ENCODE data around the gene ZMIZ1.

ZMIZ1 gene

DNA sequence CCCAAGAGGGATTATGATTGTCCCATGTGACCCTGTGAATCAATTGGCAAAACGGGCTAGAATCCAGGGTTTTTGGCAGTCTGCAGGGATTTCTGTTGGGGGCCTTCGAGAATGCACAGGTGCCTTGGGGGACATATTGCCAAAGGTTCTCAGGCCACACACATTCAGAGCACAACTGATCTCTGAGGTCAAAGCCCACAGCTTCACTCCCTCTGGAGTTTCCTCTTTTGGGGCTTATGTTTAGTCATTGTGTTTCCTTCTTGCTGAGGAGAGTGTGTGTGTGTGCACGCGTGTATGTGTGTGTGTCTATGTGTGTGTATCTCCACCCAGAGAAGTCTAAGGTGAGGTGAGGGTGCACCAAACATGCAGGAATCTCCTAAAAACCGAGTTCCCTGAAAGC lies 287.3 kb downstream of the ZMIZ1 start:
- DNase-seq (ENCODE audit: low read depth): no peak

GRCh38 chr10:79357180-79357579 lies 288.4 kb downstream of the ZMIZ1 start:
- no peak for DNase-seq (ENCODE audit: low read depth)

- no peak for DNase-seq (ENCODE audit: low read depth)
These were observed 290.0 kb downstream of the ZMIZ1 start for GRCh38 chr10:79358811-79359210.

DNA sequence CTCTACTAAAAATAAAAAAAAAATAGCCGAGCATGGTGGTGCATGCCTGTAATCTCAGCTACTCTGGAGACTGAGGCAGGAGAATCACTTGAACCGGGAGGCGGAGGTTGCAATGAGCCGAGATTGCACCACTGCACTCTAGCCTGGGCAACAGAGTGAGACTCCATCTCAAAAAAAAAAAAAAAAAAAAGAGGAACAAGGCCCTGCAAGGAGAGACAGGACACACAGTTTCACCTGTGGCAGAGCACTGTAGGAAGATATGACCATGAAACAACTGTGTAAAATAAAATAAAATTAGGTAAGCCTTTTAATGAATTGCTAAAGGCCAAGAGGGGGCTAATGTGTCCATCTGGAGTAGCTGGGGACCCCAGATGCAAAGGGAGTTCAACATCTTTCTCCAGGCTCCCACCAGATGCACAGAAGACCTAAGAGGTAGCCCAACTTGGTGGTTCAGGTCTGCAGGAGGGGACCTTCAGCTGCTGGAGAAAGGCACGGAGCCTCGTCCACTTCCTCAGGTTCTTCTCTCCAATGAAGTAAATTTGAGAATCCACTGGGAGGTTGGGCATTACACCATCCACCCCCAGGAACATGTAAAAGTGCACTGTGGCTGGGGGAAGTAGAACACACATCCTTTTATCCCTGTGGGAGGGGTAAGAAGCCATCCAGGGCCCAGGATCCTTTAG lies 291.2 kb downstream of the ZMIZ1 start:
- no peak for DNase-seq (ENCODE audit: low read depth)

- DNase-seq (ENCODE audit: low read depth): no peak
These were observed 292.0 kb downstream of the ZMIZ1 start for GRCh38 chr10:79360499-79361342.

DNA sequence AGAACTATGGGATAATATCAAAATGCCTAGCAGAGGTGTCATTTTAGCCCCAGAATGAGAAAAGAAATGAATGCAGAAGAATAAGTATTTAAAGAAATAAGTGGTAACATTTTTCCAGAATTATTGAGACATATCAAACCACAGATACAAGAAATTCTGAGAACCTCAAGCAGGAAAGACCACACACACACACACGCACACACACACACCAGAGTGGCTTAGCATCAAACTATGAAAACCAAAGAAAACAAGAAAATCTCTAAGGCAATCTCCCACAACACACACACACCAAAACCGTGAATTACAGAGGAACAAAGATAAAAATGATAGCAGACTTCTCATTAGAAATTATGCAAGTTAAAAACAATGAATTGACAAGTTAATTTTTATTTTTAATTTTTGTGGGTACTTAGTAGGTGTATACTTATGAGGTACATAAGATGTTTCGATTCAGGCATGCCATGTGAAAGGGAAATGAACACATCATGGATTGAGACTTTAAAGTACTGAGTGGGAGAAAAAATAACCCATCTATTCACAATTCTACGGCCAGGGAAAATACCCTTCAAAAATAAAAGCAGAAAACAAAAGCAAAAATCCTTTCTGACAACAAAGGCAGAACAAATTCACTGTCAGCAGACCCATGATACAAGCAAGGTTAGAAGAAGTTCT lies 293.1 kb downstream of the ZMIZ1 start:
- DNase-seq (ENCODE audit: low read depth): no peak
